ENCODE results near the gene CERT1.
"Not testable (repeated sequence)": the region's sequence is repeated elsewhere in the genome, so short reads cannot be mapped to it uniquely, and the experiment has no call there.

Gene CERT1

GRCh38 chr5:75511435-75512382 lies at the start of gene CERT1, which contains the start of gene POLK:
TSS of gene CERT1 (minus strand) at chr5:75511629. CDS start at chr5:75511207, 422 bp downstream.
TSS of gene POLK (plus strand) at chr5:75511891.
- peak; percentile 57 for DNase-seq

GRCh38 chr5:75560655-75561054 lies 49.2 kb upstream of the CERT1 start:
- not testable (repeated sequence) for DNase-seq

- DNase-seq = no peak
Measured at GRCh38 chr5:75558981-75559632, 47.7 kb upstream of the CERT1 start.

- DNase-seq = no peak
Measured at GRCh38 chr5:75558221-75558620, 46.8 kb upstream of the CERT1 start.

- DNase-seq = no peak
Measured at GRCh38 chr5:75553358-75553757, 41.9 kb upstream of the CERT1 start.

DNA sequence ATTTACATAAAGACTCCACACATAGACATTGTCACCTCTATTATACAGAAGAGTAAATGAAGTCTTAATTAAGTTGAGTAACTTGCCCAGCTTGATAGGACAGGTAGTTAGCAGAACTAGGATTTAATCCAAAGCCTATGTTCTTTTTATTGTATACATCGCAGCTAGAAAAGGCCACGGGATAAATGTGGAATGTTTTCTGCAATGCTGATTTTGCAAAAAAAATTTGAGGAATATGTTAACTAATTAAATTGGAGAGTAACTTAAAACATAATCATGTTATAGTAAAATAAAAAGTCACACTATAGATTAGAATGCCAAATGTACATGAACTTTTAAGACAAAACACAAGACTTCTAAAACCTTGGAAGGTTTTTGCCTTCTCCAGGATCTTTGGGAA lies 41.3 kb upstream of the CERT1 start:
- no peak for DNase-seq

DNA sequence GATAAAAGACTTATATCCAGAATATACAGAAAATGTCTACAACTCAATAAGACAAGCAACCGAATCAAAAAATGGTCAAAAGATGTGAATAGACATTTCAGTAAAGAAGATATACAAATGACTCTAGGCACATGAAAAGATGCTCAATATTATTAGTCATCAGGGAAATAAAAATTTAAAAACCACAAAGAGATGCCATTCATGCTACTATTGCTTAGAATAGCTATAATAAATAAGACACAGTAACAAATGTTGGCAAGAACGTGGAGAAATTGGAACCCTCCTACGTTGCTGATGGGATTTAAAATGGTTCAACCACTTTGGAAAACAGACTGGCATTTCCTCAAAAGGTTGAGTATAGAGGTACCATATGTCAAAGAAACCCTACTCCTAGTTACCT lies 40.0 kb upstream of the CERT1 start:
- DNase-seq = no peak

GRCh38 chr5:75550597-75550996 lies 39.2 kb upstream of the CERT1 start:
- no peak for DNase-seq

- DNase-seq = no peak
Measured at GRCh38 chr5:75547812-75548211, 36.4 kb upstream of the CERT1 start.

DNA sequence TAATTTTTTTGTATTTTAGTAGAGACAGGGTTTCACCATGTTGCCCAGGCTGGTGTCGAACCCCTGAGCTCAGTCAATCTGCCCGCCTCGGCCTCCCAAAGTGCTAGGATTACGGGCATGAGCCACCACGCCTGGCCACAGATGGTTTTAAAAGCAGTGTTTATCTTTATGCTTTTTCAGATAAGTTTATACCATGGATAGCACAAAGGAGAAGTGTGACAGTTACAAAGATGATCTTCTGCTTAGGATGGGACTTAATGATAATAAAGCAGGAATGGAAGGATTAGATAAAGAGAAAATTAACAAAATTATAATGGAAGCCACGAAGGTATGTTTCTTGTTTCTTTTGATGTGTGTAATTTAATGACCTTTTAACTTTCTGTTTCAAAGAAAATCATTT lies 35.4 kb upstream of the CERT1 start:
- no peak for DNase-seq

GRCh38 chr5:75545131-75545530 lies 33.7 kb upstream of the CERT1 start:
- no peak for DNase-seq

- DNase-seq = no peak
Measured at GRCh38 chr5:75538211-75538610, 26.8 kb upstream of the CERT1 start.

DNA sequence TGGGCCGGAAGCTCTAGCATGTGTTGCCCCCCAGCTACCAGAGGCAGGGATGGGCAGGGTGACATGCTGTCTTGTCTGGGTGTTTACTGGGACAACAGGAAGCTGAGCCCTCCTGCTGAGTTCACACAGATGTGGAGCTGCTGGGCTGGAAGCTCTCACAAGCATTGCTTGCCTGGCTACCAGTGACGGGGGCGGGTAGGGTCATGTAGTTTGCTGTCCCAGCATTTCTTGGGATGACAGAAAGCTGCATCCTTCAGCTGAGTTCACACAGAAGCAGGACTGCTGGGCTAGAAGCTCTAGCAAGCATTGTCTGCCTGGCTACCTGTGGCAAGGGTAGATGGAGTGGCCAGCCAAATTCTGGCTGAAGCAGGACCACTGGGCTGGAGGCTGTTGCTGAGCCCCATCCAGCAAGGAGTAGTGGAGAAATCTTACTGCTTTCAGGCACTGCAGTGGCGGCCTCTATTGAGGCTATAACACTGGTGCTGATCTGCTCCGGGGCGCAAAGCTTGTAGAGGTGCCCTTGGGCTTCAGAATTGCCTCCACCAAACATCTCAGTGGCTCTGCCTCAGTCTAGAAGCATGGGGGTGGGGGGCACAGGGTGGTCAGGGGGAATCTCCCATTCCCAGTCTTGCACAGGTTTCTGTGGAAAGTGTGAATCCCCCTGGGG lies 25.4 kb upstream of the CERT1 start:
- DNase-seq = no peak

DNA sequence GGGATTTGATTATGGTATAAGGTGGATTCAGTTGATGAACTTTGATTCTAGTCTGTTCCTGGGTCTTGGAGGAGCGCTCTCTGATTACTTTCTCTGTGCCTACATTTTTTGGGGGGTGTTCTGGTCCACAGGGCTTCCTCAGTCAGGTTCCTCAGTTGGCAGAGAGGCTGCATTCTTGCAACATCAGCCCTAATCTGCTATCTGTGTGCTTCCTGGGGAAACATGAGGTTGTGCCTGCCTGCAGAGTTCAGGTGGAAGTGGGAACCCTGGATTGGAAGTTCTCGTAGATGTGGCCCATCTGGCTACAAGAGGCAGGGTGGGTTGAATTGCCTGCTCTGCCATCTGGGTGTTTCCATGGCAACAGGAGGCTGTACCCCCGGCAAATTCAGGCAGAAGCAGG lies 24.7 kb upstream of the CERT1 start:
- DNase-seq = no peak

- DNase-seq = no peak
Measured at GRCh38 chr5:75534734-75535133, 23.3 kb upstream of the CERT1 start.

GRCh38 chr5:75533716-75534115 lies 22.3 kb upstream of the CERT1 start:
- DNase-seq = not testable (repeated sequence)

DNA sequence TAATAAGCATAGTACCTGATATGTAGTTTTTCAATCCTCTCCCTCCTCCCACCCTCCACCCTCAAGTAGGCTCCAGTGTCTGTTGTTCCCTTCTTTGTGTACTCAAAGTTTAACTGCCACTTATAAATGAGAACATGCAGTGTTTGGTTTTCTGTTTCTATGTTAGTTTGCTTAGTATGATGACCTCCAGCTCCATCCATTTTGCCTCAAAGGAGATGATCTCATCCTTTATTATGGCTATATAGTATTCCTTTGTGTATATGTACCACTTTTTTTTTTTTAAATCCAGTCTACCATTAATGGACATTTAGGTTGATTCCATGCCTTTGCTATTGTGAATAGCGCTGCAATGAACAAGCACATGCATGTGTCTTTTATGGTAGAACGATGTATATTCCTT lies 20.8 kb upstream of the CERT1 start:
- no peak for DNase-seq

DNA sequence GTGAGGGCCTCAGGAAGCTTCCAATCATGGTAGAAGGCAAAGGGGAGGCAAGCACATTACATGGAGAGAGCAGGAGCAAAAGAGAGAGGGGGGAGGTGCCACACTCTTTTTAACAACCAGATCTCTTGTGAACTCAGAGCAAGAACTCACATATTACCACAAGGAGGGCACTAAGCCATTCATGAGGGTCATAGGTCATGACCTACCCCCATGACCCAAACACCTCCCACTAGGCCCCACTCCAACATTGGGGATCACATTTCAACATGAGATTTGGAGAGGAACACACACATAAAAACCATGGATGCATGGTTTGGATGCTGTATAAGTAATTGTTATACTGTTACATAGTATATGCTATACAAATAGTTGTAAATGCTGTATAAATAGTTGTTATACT lies 17.8 kb upstream of the CERT1 start:
- no peak for DNase-seq

GRCh38 chr5:75526070-75526469 lies 14.6 kb upstream of the CERT1 start:
- no peak for DNase-seq

DNA sequence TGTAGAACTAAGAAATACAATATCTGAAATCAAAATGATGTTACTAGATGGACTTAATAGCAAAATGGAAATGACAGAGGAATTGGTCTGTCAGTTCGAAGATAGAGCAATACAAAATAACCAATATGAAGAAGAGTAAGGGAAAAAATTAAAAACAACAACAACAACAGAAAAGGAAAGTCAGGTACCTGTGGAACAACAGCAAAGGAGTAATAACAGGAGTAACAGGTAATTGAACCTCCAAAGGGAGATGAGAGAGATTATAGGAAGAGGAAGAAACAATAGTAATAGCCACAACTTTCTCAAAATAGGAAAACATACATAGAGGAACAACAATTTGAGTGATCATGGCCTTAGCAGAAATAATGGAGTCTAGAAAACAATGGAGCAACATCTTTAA lies 13.9 kb upstream of the CERT1 start:
- no peak for DNase-seq

DNA sequence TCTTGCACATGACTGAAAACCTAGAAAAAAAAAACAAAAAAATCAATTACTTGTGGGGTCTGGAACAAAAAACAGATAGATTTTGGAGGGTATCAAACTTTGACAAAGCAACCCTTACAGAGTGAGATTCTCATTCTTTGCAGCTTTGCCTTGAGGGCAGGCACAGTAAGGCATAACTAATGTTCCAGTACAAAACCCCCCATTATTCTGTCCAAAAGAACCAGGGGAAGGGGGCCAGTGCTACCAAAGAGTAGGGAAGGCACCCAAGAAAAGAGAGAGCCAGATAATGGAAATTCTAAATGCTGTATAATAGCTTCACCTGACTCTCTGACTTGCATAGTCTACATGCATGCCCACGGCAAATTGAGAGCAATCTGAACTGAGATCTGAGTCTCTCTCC lies 13.2 kb upstream of the CERT1 start:
- DNase-seq = no peak

GRCh38 chr5:75524071-75524470 lies 12.6 kb upstream of the CERT1 start:
- no peak for DNase-seq

DNA sequence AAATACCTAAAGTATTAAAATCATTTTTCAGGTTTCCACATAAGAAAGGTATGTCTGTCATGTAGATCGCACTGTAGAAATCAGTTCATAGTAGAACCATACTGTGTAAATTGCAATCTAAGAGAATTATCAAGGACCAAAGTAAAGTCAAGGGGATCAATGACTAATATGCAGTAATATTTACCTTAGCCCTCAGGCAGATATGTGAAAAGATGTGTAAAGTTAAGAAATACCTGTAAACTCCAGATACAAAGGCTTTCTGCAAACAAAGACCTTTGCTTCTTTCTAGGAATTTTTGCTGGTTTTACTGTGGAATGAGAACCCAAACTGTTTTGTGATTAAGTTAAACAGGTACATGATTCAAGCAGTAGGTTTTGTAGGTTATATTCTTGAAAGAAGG lies 11.8 kb upstream of the CERT1 start:
- no peak for DNase-seq

DNA sequence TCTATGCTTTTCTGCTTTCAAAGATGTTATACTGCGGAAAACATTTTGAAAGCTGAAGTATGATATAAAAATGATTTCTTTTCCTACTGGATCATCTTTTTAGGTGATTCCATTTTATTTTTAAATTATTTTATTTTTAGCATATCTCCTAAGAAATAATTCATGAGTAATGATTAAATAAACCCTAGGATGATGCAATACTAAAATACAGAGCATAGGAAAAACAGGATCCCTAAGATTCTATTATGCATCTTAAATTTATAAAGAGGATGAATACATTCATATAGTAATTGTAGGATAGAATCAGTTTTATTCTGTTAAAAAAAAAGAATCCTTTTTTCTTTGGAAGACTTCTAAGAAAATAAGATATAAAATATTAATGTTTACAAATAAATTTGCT lies 11.1 kb upstream of the CERT1 start:
- no peak for DNase-seq

Data from NCI-H1417 treated with DMSO at 0.1 percent for 48 hours (cell line).